Adrenal gland (tissue), 12 donors: ENCODE data around the gene MYO18B. TPM values are rescaled to one million over a fixed set of nuclear protein-coding genes. Genes with fewer than 3 reads are reported as not detected.

Experiments
- DNase-seq, 7 donors: peaks; one replicate each; pipeline ENCODE4 v3.0.0-alpha.2; 2019 to 2020
- H3K27ac ChIP-seq, 5 donors: fragments of 200-600 bp; sonication (generic) in 4 of 5; 1 replicate in 3 of 5; 2 replicates in 2 of 5; pipeline versions ENCODE4 v1.5.1 to v1.8.0; 2016 to 2020; ENCODE audit warnings: mild to moderate bottlenecking in 1 of 5
- H3K27me3 ChIP-seq: fragments of 200-600 bp; 2 replicates; pipeline ENCODE4 v1.8.0; 2021
- H3K36me3 ChIP-seq, 2 donors: fragments of 200-600 bp; replicated peaks in 1 of 2; 1 replicate in 1 of 2; 2 replicates in 1 of 2; pipeline versions ENCODE4 v1.5.1 to v1.8.0; 2018 to 2022
- H3K4me1 ChIP-seq, 2 donors: fragments of 200-600 bp; replicated peaks in 1 of 2; 1 replicate in 1 of 2; 2 replicates in 1 of 2; pipeline versions ENCODE4 v1.5.1 to v1.8.0; 2018 to 2021
- H3K4me3 ChIP-seq, 4 donors: fragments of 200-600 bp; sonication (generic) in 3 of 4; one replicate each; pipeline ENCODE4 v1.5.1; 2016 to 2018
- H3K9me3 ChIP-seq, 3 donors: fragments of 200-600 bp; sonication (generic) in 1 of 3; replicated peaks in 1 of 3; 1 replicate in 2 of 3; 2 replicates in 1 of 3; pipeline versions ENCODE4 v1.5.1 to v1.8.0; 2016 to 2021
- POLR2A ChIP-seq, 2 donors: fragments of 450-650 bp; IDR thresholded peaks; one replicate each; pipeline ENCODE4 v1.6.1; 2017; ENCODE audit warnings: antibody characterized with exemption in 2 of 2, mild to moderate bottlenecking in 2 of 2, moderate library complexity in 1 of 2
- WGBS, 4 donors: extraction: QIAGEN DNeasy Blood & Tissue Kit in 2 of 4; methylation state at CpG; one replicate each; pipeline versions ENCODE4 v1.1.5 to v1.1.7; 2013 to 2017; 5-methylcytosine and 5-hydroxymethylcytosine counted together
- intact Hi-C, 2 donors: fragments of 100-400 bp; cut with DNase I; formaldehyde crosslinking; loops; one replicate each; pipeline versions ENCODE4 v1.14.1 to v1.15.0; 2022 to 2023
- polyA plus RNA-seq, 3 donors: library from polyadenylated mRNA; stranded (reverse); fragments of 200-250 nt in 2 of 3; fragments of 350-450 nt in 1 of 3; fragmentation: Illumina TruSeq in 1 of 3; extraction: RNeasy Lipid Tissue Mini Kit (QIAGEN cat#74804) in 1 of 3; gene quantifications; one replicate each; pipeline ENCODE4 v1.2.3, GENCODE V29; 2013 to 2014
- total RNA-seq, 9 donors: library from RNA; depleted of rRNA in 4 of 9; stranded (reverse); fragments of >200 nt in 4 of 9; fragments of 120-200 nt in 1 of 9; fragmentation: NEBNext Ultra II Directional in 1 of 9; extraction: Animal tissue kit (Norgen Biotek cat#: 25700) in 1 of 9; gene quantifications; one replicate each; pipeline versions ENCODE4 v1.1.0 to v1.2.4, GENCODE V29; 2013 to 2023
- TF ChIP-seq, protein P1 (sequence below), 6 experiments: fragments of 450-650 bp in 4 of 6; fragments of 200-600 bp in 2 of 6; sonication (generic) in 1 of 6; IDR thresholded peaks; 1 replicate in 5 of 6; 2 replicates in 1 of 6; pipeline versions ENCODE4 v1.5.1 to v1.8.0; 2016 to 2021; ENCODE audit warnings: antibody characterized with exemption in 6 of 6, mild to moderate bottlenecking in 2 of 6, moderate library complexity in 1 of 6
- donor health status: healthy with polysubstance abuse.
- donor health status: Bipolar disorder and iron deficiency.
- donor health status: DM: yes; HTN: yes; CAD: no.
- donor health status: DM: no; HTN: no; CAD: no.
- donor health status: DM: no; HTN: no; CAD: no.
- donor health status: DM: yes; HTN: yes; CAD: no.

Gene MYO18B
- total and polyA plus RNA-seq, 12 donors = 0.08 to 1.1 (median 0.18) TPM

DNA sequence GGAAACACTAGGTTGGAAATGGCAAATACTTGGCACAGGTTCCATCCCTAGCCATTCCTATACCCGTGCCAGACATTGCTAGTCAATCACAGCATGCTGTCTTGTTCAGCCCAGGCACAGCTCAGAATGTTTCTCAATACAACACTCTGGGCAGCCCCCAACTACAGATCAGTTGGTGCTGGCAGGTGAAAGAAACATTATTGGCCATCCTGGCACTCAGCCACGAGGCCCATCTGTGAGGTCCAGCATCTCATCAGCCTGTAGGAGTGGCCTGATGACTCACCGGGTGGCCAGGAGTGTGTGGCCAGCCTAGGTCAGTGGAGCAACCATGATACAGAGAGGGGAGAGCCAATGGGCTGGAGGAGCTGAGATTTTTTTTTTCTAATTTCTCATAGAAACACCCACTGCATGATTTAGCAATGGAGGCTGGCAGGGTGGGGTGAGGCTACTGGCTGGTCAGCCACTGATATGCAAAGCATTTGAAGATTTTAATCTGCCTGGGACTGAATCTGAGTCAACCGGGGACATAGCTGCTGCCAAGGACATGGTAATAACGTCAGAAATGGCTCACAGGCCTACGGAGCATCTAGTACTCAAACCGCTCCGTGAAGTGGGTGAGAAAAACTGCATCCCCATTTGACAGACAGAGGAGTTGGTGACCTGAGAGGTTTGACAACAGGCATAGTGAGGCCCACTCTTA is 5.4 kb downstream of the MYO18B start:
- peaks cover 3 to 24% of the 10 kb centered on the region in 2 donors for H3K4me1 ChIP-seq
- DNase-seq = peak; percentile 86 to 98 (median 97)
- WGBS, 4 donors = 19 to 50% (median 32%) methylated on average over 7 to 8 of the region's 8 CpGs
- H3K27ac ChIP-seq = peak overlapping the region; percentile 45 to 90 (median 60)
- peak in 1 of 2 donors; percentile 38 for TF ChIP-seq POLR2A (IDR thresholded peaks at IDR 0.05)
- TF ChIP-seq, protein P1, sequence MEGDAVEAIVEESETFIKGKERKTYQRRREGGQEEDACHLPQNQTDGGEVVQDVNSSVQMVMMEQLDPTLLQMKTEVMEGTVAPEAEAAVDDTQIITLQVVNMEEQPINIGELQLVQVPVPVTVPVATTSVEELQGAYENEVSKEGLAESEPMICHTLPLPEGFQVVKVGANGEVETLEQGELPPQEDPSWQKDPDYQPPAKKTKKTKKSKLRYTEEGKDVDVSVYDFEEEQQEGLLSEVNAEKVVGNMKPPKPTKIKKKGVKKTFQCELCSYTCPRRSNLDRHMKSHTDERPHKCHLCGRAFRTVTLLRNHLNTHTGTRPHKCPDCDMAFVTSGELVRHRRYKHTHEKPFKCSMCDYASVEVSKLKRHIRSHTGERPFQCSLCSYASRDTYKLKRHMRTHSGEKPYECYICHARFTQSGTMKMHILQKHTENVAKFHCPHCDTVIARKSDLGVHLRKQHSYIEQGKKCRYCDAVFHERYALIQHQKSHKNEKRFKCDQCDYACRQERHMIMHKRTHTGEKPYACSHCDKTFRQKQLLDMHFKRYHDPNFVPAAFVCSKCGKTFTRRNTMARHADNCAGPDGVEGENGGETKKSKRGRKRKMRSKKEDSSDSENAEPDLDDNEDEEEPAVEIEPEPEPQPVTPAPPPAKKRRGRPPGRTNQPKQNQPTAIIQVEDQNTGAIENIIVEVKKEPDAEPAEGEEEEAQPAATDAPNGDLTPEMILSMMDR (IDR thresholded peaks at IDR 0.05) = no peak
- H3K36me3 ChIP-seq = no peaks in the 10 kb centered on the region
- no peaks in the 10 kb centered on the region for H3K27me3 ChIP-seq
- peak overlapping the region in 1 of 4 donors; percentile 5 for H3K4me3 ChIP-seq
- H3K9me3 ChIP-seq = no peaks in the 10 kb centered on the region
- intact Hi-C loops = no loop called here

- H3K4me3 ChIP-seq = no peak overlapping the region
- 83 to 87% (median 83%) methylated on average over 5 of the region's 5 CpGs for WGBS, 4 donors
These were observed 6.2 kb downstream of the MYO18B start for GRCh38 chr22:25748140-25748539.

GRCh38 chr22:25748704-25749103 is 6.7 kb downstream of the MYO18B start:
- peaks cover 3 to 24% of the 10 kb centered on the region in 2 donors for H3K4me1 ChIP-seq
- TF ChIP-seq POLR2A (IDR thresholded peaks at IDR 0.05) = no peak
- TF ChIP-seq, protein P1 (IDR thresholded peaks at IDR 0.05) = no peak
- no peak for DNase-seq
- H3K27me3 ChIP-seq = no peaks in the 10 kb centered on the region
- 46 to 98% (median 75%) methylated on average over 2 of the region's 2 CpGs for WGBS, 4 donors
- H3K27ac ChIP-seq = no peak overlapping the region
- no peaks in the 10 kb centered on the region for H3K9me3 ChIP-seq
- H3K4me3 ChIP-seq = no peak overlapping the region
- no peaks in the 10 kb centered on the region for H3K36me3 ChIP-seq
- intact Hi-C loops = no loop called here

More at GRCh38 chr22:25748140-25748539, 6.2 kb downstream of the MYO18B start:
- Histone ChIP-seq H3K27me3 (no peaks in the 10 kb centered on the region), H3K27ac (peak overlapping the region in 4 of 5 donors; percentile 54 to 81 (median 68)), H3K4me1 (peaks cover 3 to 24% of the 10 kb centered on the region in 2 donors), H3K9me3 (no peaks in the 10 kb centered on the region), H3K36me3 (no peaks in the 10 kb centered on the region)
- TF ChIP-seq, protein P1 (IDR thresholded peaks at IDR 0.05) = no peak
- no peak for TF ChIP-seq POLR2A (IDR thresholded peaks at IDR 0.05)
- intact Hi-C loops = no loop called here
- no peak for DNase-seq

DNA sequence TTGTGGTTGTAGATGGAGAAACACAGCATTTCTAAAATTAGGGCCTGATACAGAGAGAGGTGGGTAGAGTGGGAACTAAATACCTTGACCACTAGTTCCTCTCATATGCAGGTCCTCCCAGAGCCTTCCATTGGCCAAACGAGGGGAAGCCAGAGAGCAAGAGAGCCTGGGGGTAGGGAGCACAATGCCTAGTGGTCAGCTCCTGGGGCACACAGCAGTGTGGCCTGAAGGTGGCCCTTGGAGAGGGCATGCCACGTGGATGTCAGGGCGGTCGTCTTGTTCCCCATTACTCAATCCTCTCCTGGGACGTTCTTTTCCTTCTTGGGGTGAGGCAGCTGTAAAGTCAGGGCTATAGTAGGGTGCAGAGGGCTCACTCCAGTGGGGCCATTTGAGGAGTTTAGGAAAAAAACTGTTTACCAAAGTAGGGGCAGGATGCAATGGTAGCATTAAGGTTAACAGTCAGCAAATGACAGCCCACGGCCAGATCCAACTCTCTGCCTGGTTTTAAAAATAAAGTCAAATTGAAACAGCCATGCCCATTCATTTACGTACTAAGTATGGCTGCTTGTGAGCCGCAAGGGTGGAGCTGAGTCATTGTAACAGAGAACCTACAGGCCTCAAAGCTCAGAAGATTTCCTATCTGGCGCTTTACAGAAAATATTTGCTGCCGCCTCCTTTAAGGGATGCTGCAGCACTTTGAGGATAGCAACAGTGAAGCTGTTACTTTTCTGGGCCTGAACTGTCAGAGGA is 7.6 kb downstream of the MYO18B start:
- no peaks in the 10 kb centered on the region for H3K9me3 ChIP-seq
- no peak for DNase-seq
- intact Hi-C loops = no loop called here
- peaks cover 3 to 28% of the 10 kb centered on the region in 2 donors for H3K4me1 ChIP-seq
- H3K36me3 ChIP-seq = no peaks in the 10 kb centered on the region
- H3K27me3 ChIP-seq = no peaks in the 10 kb centered on the region
- no peak overlapping the region for H3K27ac ChIP-seq
- H3K4me3 ChIP-seq = no peak overlapping the region
- WGBS, 4 donors = 82 to 90% (median 88%) methylated on average over 10 of the region's 10 CpGs
- TF ChIP-seq, protein P1 (IDR thresholded peaks at IDR 0.05) = no peak
- TF ChIP-seq POLR2A (IDR thresholded peaks at IDR 0.05) = no peak
